Muscle layer of colon (tissue), 2 donors: Measurements from ENCODE around the gene PBX4.

Source experiments
- H3K27ac ChIP-seq: one replicate; pipeline ENCODE4 v1.7.0; 2013; ENCODE audit warnings: low read depth, mild to moderate bottlenecking, low read length, moderate library complexity
- H3K27me3 ChIP-seq, 2 donors: one replicate each; pipeline ENCODE4 v1.7.0; 2013; ENCODE audit warnings: low read length in 2 of 2, mild to moderate bottlenecking in 2 of 2; ENCODE audit not compliant: insufficient read depth in 2 of 2, control insufficient read depth in 1 of 2
- H3K36me3 ChIP-seq: one replicate; pipeline ENCODE4 v1.7.0; 2013; ENCODE audit warnings: mild to moderate bottlenecking, low read length; ENCODE audit not compliant: insufficient read depth
- H3K4me1 ChIP-seq: one replicate; pipeline ENCODE4 v1.7.0; 2013; ENCODE audit warnings: mild to moderate bottlenecking, low read length; ENCODE audit not compliant: insufficient read depth
- H3K4me3 ChIP-seq, 2 donors: one replicate each; pipeline ENCODE4 v1.7.0; 2013; ENCODE audit warnings: low read length in 2 of 2, low read depth in 1 of 2, mild to moderate bottlenecking in 1 of 2, moderate library complexity in 1 of 2
- H3K9ac ChIP-seq: one replicate; pipeline ENCODE4 v1.7.0; 2013; ENCODE audit warnings: low read length
- H3K9me3 ChIP-seq: one replicate; pipeline ENCODE4 v1.7.0; 2013; ENCODE audit warnings: mild to moderate bottlenecking, low read length
- donor health status: abdominal sarcoma.
- donor health status: Adenocarcinoma of cecum.

The PBX4 gene

DNA sequence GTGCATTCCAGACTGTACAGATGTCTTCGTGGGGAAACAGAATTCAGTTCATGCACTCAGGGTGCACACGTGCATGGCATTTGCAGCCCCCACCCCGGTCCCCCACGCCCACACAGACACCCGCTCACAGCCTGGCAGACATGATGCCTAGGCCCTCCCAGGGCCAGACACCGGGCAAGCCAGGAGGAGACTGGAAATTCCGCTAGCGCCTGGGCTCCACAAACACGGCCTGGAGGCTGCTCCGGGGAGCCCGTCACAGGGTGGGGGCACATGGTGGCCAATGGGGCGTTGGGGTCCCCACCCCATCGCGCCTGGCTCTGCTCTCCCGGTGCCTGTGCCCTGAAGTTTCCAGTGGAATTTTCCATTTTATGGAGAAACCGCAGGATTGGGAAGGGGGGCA lies 76.9 kb downstream of the PBX4 start:
- no peaks in the 10 kb centered on the region for H3K36me3 ChIP-seq
- H3K9ac ChIP-seq: no peak overlapping the region
- H3K27ac ChIP-seq: no peak overlapping the region
- H3K4me1 ChIP-seq: peaks cover 26% of the 10 kb centered on the region
- peaks cover 15 to 73% of the 10 kb centered on the region in 2 donors for H3K27me3 ChIP-seq
- H3K4me3 ChIP-seq: no peak overlapping the region
- no peaks in the 10 kb centered on the region for H3K9me3 ChIP-seq

DNA sequence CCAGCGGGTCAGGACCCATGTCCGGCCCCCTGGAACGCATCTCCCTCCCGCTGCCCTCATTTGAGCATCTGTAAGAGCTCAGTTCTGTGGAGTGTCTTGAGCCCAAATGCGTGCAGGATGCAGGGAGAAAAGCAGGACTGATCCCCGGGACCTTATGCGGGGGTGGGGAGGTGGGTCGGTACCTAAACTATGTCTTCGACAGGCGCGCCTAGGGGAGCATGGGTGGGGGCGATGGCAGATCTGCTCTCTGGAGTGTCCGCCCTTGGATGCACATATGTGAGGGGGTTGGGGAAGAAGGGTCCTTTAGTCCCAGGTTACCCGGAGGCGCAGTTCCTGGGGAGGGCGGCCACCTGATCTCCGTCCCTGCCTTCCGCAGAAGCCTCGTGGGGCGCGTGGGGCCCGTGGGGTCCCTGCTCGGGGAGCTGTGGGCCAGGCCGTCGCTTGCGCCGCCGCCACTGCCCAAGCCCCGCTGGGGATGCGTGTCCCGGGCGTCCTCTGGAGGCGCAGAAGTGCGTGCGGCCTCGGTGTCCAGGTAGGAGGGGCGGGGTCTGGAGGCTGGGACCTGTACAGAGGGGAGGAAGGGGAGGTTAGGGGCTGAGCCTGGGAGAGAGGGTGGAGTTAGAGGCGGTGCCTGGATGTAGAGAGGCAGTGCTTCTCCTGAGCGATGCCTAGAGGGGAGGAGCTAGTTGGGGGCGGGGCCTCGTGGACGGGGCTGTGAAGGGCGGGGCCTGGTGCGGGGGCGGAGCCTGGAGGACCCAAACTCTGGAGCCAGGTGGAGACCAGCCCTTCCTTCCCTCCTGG lies 77.6 kb downstream of the PBX4 start:
- peak overlapping the region in 1 of 2 donors; percentile 14 for H3K4me3 ChIP-seq
- H3K27me3 ChIP-seq: peaks cover 15 to 73% of the 10 kb centered on the region in 2 donors
- H3K27ac ChIP-seq: no peak overlapping the region
- H3K36me3 ChIP-seq: no peaks in the 10 kb centered on the region
- no peak overlapping the region for H3K9ac ChIP-seq
- peaks cover 26% of the 10 kb centered on the region for H3K4me1 ChIP-seq
- H3K9me3 ChIP-seq: no peaks in the 10 kb centered on the region

DNA sequence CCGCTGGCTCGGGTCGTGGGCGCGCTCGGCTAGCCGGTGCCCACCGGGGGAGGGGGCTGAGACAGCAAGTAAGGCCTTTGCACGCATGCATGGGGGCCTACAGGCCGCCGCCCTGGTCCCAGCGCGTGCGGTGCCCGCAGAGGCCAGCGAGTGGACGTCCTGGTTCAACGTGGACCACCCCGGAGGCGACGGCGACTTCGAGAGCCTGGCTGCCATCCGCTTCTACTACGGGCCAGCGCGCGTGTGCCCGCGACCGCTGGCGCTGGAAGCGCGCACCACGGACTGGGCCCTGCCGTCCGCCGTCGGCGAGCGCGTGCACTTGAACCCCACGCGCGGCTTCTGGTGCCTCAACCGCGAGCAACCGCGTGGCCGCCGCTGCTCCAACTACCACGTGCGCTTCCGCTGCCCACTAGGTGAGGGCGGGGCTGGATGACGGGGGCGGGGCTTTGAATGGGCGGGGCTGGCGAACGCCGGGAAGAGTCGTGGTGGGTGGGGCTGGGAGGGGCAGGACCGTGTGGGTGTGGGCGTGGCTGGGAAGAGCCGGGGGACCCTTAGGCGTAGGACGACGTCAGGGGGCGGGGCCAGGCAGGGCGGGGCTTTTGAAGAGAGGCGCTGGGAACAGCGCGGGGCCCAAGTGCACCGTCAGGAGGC lies 78.3 kb downstream of the PBX4 start:
- Histone ChIP-seq H3K4me1 (peaks cover 26% of the 10 kb centered on the region), H3K4me3 (no peak overlapping the region), H3K27ac (no peak overlapping the region), H3K27me3 (peaks cover 15 to 73% of the 10 kb centered on the region in 2 donors), H3K9ac (no peak overlapping the region), H3K9me3 (no peaks in the 10 kb centered on the region), H3K36me3 (no peaks in the 10 kb centered on the region)

DNA sequence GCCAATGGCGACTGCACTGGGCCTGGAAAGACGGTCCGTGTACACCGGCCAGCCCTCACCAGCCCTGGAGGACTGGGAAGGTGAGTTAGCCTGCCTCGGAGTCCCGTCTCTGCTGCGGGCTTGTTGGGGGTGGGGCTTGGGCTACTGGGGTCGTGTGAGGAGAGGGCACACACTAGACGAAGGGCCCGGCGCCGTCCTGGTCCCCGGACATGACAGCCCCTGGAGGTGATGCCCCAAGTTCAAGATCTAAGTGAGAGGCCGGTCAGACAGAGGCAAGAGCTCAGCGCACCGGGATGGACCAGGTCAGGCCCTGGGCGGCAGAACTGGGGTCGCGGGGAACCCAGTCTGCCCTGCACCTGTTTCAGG lies 78.8 kb downstream of the PBX4 start:
- H3K9me3 ChIP-seq: no peaks in the 10 kb centered on the region
- H3K4me3 ChIP-seq: no peak overlapping the region
- H3K36me3 ChIP-seq: no peaks in the 10 kb centered on the region
- peaks cover 15 to 73% of the 10 kb centered on the region in 2 donors for H3K27me3 ChIP-seq
- no peak overlapping the region for H3K27ac ChIP-seq
- peaks cover 26% of the 10 kb centered on the region for H3K4me1 ChIP-seq
- H3K9ac ChIP-seq: no peak overlapping the region

- Histone ChIP-seq H3K27me3 (peaks cover 15 to 66% of the 10 kb centered on the region in 2 donors), H3K4me3 (peak overlapping the region in 1 of 2 donors; percentile 47), H3K4me1 (peaks cover 26% of the 10 kb centered on the region), H3K27ac (no peak overlapping the region), H3K9ac (no peak overlapping the region), H3K36me3 (no peaks in the 10 kb centered on the region), H3K9me3 (no peaks in the 10 kb centered on the region)
Observed at GRCh38 chr19:19538785-19539166, 79.7 kb downstream of the PBX4 start.

DNA sequence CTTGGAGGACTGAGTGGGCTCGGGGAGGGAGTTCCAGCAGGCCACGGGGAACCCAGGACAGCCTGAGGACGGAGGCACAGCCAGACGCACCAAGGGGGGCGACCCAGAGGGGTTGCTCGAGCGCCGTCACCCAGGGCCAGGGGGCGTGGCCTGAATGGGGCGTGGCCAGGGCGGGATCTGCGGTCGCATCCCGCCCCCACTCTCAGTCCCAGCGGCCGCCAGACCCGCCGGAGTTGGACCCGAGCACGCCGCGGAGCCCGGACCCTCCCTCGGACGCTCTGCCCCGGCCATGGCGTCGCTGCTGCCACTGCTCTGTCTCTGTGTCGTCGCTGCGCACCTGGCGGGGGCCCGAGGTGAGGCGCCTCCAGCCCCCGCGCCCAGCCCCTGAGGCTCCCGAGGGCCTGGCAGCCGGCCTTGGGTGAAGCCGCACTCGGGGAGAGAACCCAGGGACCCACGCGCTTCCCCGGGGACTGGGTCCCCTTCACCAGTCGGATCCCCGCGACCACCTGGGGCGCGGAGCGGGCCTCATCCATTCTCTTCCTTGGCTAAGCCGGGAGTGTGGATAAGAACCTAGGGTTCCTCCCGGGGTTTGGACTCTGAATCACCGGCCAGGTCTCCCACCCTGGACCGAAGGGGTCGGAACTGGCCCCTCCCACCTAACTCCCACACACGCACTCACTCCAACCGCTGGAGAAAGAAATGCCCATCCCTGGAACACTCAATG lies 80.3 kb downstream of the PBX4 start, which contains the start of gene CILP2:
CILP2 (plus strand) TSS at position 205 of the 724 bp plus-strand sequence; CDS start at position 290, 85 bp downstream.
- Histone ChIP-seq H3K9me3 (no peaks in the 10 kb centered on the region), H3K4me1 (peaks cover 26% of the 10 kb centered on the region), H3K36me3 (no peaks in the 10 kb centered on the region), H3K9ac (no peak within 1 kb of the TSS), H3K4me3 (peak within 1 kb of the TSS in 1 of 2 donors; percentile 47), H3K27me3 (peaks cover 15 to 61% of the 10 kb centered on the region in 2 donors), H3K27ac (no peak within 1 kb of the TSS)

- peaks cover 12 to 52% of the 10 kb centered on the region in 2 donors for H3K27me3 ChIP-seq
- no peak overlapping the region for H3K27ac ChIP-seq
- no peaks in the 10 kb centered on the region for H3K9me3 ChIP-seq
- H3K4me1 ChIP-seq: peaks cover 30% of the 10 kb centered on the region
- no peaks in the 10 kb centered on the region for H3K36me3 ChIP-seq
- H3K4me3 ChIP-seq: peak overlapping the region in 1 of 2 donors; percentile 8
- no peak overlapping the region for H3K9ac ChIP-seq
Observed at GRCh38 chr19:19537075-19538048, 81.1 kb downstream of the PBX4 start.

GRCh38 chr19:19535311-19536191 lies 82.9 kb downstream of the PBX4 start:
- Histone ChIP-seq H3K9me3 (no peaks in the 10 kb centered on the region), H3K27ac (no peak overlapping the region), H3K36me3 (no peaks in the 10 kb centered on the region), H3K27me3 (peaks cover 5 to 34% of the 10 kb centered on the region in 2 donors), H3K4me3 (no peak overlapping the region), H3K4me1 (peaks cover 24% of the 10 kb centered on the region), H3K9ac (no peak overlapping the region)

- Histone ChIP-seq H3K27ac (no peak overlapping the region), H3K4me3 (no peak overlapping the region), H3K27me3 (peaks cover 5 to 26% of the 10 kb centered on the region in 2 donors), H3K36me3 (no peaks in the 10 kb centered on the region), H3K9ac (no peak overlapping the region), H3K9me3 (no peaks in the 10 kb centered on the region), H3K4me1 (peaks cover 23% of the 10 kb centered on the region)
Observed at GRCh38 chr19:19534556-19535265, 83.8 kb downstream of the PBX4 start.
